GM21717 (cell line): ENCODE data around the gene EID1.
A peak's percentile ranks its signal among the peaks of the same experiment; 100 is the strongest.
"Not testable (repeated sequence)": the region's sequence is repeated elsewhere in the genome, so short reads cannot be mapped to it uniquely, and the experiment has no call there.

Source experiments
- ATAC-seq: cut with Tn5 transposase; IDR thresholded peaks from one replicate; pipeline ENCODE4 v1.9.1; 2021; ENCODE audit warnings: mild to moderate bottlenecking, moderate library complexity; ENCODE audit not compliant: unreplicated experiment

The EID1 gene

GRCh38 chr15:48877630-48878595 lies at the start of gene EID1:
EID1 (plus strand) TSS chr15:48878134; CDS start chr15:48878177, 43 bp downstream.
- peak; percentile 94 for ATAC-seq

GRCh38 chr15:48828471-48828870 lies 49.5 kb upstream of the EID1 start:
- no peak for ATAC-seq

- ATAC-seq, result no peak
Observed at GRCh38 chr15:48828906-48829305, 49.0 kb upstream of the EID1 start.

- ATAC-seq, result no peak
Observed at GRCh38 chr15:48832648-48833047, 45.3 kb upstream of the EID1 start.

GRCh38 chr15:48833526-48834239 lies 44.3 kb upstream of the EID1 start:
- ATAC-seq, result no peak

GRCh38 chr15:48834756-48835155 lies 43.2 kb upstream of the EID1 start:
- ATAC-seq, result no peak

- ATAC-seq, result no peak
Observed at GRCh38 chr15:48842501-48842900, 35.4 kb upstream of the EID1 start.

GRCh38 chr15:48845123-48845522 lies 32.8 kb upstream of the EID1 start:
- no peak for ATAC-seq

- no peak for ATAC-seq
Observed at GRCh38 chr15:48850648-48851047, 27.3 kb upstream of the EID1 start.

GRCh38 chr15:48851956-48852355 lies 26.0 kb upstream of the EID1 start:
- ATAC-seq, result no peak

- ATAC-seq, result not testable (repeated sequence)
Observed at GRCh38 chr15:48854434-48854833, 23.5 kb upstream of the EID1 start.

GRCh38 chr15:48855501-48856440 lies 22.2 kb upstream of the EID1 start:
- no peak for ATAC-seq

- ATAC-seq, result no peak
Observed at GRCh38 chr15:48856942-48857341, 21.0 kb upstream of the EID1 start.

- ATAC-seq, result no peak
Observed at GRCh38 chr15:48858401-48858800, 19.5 kb upstream of the EID1 start.

- ATAC-seq, result no peak
Observed at GRCh38 chr15:48859426-48859825, 18.5 kb upstream of the EID1 start.

- ATAC-seq, result no peak
Observed at GRCh38 chr15:48861813-48862431, 16.0 kb upstream of the EID1 start.

GRCh38 chr15:48862705-48863104 lies 15.2 kb upstream of the EID1 start:
- ATAC-seq, result no peak

GRCh38 chr15:48865370-48866079 lies 12.4 kb upstream of the EID1 start:
- no peak for ATAC-seq

GRCh38 chr15:48866141-48866563 lies 11.8 kb upstream of the EID1 start:
- ATAC-seq, result no peak

GRCh38 chr15:48868023-48868422 lies 9.9 kb upstream of the EID1 start:
- no peak for ATAC-seq
